Endometrial microvascular endothelial cells (primary cell): Measurements from ENCODE around the gene SP110. TPM values are rescaled to one million over a fixed set of nuclear protein-coding genes. Genes with fewer than 3 reads are reported as not detected.
"Not testable (repeated sequence)": the region's sequence is repeated elsewhere in the genome, so short reads cannot be mapped to it uniquely, and the experiment has no call there.

Source experiments
- in situ Hi-C: cut with HindIII; loops from 2 replicates; pipeline ENCODE4 v1.10.0; 2017; ENCODE audit warnings: low sequenced_read_pairs, low pct_unique_long_range_greater_than_20kb; ENCODE audit errors: inconsistent ontology term
- total RNA-seq: library from RNA; depleted of rRNA; stranded (reverse); fragments of >200 nt; gene quantifications from one replicate; pipeline ENCODE4 v1.2.3, GENCODE V29; 2015; ENCODE audit errors: inconsistent ontology term

Gene SP110
- total RNA-seq, 1 donor from 2014 or later = 15.4 TPM

GRCh38 chr2:230137902-230138539 is 81.8 kb downstream of the SP110 start:
- in situ Hi-C loops = no loop called here

- in situ Hi-C loops = no loop called here
Measured at GRCh38 chr2:230135130-230135525, 84.7 kb downstream of the SP110 start.

GRCh38 chr2:230134496-230135129 is 85.2 kb downstream of the SP110 start:
- in situ Hi-C loops = no loop called here

DNA sequence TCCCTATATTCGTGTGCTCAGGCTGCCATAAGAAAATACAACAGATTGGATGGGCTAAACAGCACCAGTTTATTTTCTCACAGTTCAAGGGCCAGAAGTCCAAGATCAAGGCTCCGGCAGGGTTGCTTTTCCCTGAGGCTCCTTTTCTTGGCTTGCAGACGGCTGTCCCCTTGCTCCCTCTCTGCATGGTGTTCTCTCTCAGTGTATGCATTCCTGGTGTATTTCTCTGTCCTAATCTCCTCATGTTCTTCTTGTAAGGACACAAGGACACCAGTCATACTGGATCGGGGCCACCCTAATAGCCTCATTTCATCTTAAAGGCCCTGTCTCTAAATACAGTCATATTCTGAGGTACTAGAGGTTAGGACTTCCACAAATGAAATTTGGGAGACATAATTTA is 88.4 kb downstream of the SP110 start:
- in situ Hi-C loops = no loop called here

- in situ Hi-C loops = no loop called here
Measured at GRCh38 chr2:230130668-230131364, 89.0 kb downstream of the SP110 start.

GRCh38 chr2:230129343-230129742 is 90.4 kb downstream of the SP110 start:
- in situ Hi-C loops = no loop called here

- in situ Hi-C loops = no loop called here
Measured at GRCh38 chr2:230128623-230129342, 91.0 kb downstream of the SP110 start.

- in situ Hi-C loops = no loop called here
Measured at GRCh38 chr2:230127195-230127594, 92.6 kb downstream of the SP110 start.

- in situ Hi-C loops = no loop called here
Measured at GRCh38 chr2:230124757-230125431, 94.9 kb downstream of the SP110 start.

- in situ Hi-C loops = no loop called here
Measured at GRCh38 chr2:230124235-230124634, 95.5 kb downstream of the SP110 start.

DNA sequence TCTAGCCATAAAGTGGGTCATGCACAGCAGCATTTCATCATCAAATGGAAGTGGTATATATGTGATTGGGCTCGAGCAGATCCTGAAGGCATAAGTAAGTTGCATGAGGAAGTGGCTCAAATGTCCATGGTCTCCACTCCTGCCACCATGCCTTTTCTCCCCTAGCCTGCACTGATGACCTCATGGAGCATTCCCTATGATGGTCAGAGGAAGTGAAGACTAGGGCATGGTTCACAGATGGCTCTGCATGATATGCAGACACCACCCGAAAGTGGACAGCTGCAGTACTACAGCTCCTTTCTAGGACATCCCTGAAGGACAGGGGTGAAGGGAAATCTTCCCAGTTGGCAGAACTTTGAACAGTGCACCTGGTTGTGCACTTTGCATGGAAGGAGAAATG is 99.4 kb downstream of the SP110 start:
- in situ Hi-C loops = not testable (repeated sequence)

GRCh38 chr2:230119827-230120226 is 100.0 kb downstream of the SP110 start:
- in situ Hi-C loops = not testable (repeated sequence)

Other genes with a start within 250 kb of the SP110 start
- 0.09 TPM for gene SLC16A14, start 151.1 kb downstream of the SP110 start, total RNA-seq
- not detected for gene SP140, start 5.8 kb upstream of the SP110 start, total RNA-seq
- gene SP140L, start 107.2 kb upstream of the SP110 start, total RNA-seq = 7.9 TPM
- gene SP100, start 196.2 kb upstream of the SP110 start, total RNA-seq = 95.6 TPM